SK-N-SH (cell line): Measurements from ENCODE around the gene RNF217. TPM values are rescaled to one million over a fixed set of nuclear protein-coding genes. Genes with fewer than 3 reads are reported as not detected.

ENCODE experiments used
- CTCF ChIA-PET: fragments of 300-600, 350-600 bp; formaldehyde crosslinking; extraction: SDS; loops from one replicate; lab custom pipeline; 2021; lab: Yijun Ruan, JAX
- POLR2A ChIA-PET: fragments of 350-600 bp; sonication (Branson Sonifier 250); formaldehyde crosslinking; extraction: SDS; loops from one replicate; lab custom pipeline; 2020; ENCODE audit warnings: antibody characterized with exemption, inconsistent platforms; lab: Yijun Ruan, JAX
- DNase-seq: peaks from one replicate; pipeline ENCODE4 v3.0.0; 2012
- H2AFZ ChIP-seq: fragments of 200-600 bp; sonication (generic); 2 replicates; pipeline ENCODE4 v1.8.1; 2016; ENCODE audit warnings: antibody characterized with exemption, mild to moderate bottlenecking, low read depth
- H3F3A ChIP-seq: fragments of 200-600 bp; sonication (generic); replicated peaks from 2 replicates; pipeline ENCODE3; 2016; ENCODE audit warnings: antibody characterized with exemption, mild to moderate bottlenecking; ENCODE audit not compliant: insufficient read depth
- H3K27ac ChIP-seq, 2 experiments: fragments of 200-500 bp in 1 of 2; fragments of 200-600 bp in 1 of 2; sonication (Bioruptor generic) in 1 of 2; sonication (generic), shearing (Covaris generic) in 1 of 2; 2 replicates each; pipeline versions ENCODE4 v1.5.1 to v1.6.1; 2014 to 2016; ENCODE audit warnings: low read depth in 2 of 2, inconsistent platforms in 1 of 2, low read length in 1 of 2, mild to moderate bottlenecking in 1 of 2, mixed read lengths in 1 of 2
- H3K27me3 ChIP-seq: fragments of 200-600 bp; sonication (generic), shearing (Covaris generic); 2 replicates; pipeline ENCODE4 v1.6.1; 2016; ENCODE audit warnings: mixed run types; ENCODE audit not compliant: insufficient read depth
- H3K36me3 ChIP-seq, 2 experiments: fragments of 200-500 bp in 1 of 2; fragments of 200-600 bp in 1 of 2; sonication (Bioruptor generic) in 1 of 2; sonication (generic) in 1 of 2; replicated peaks in 1 of 2; 2 replicates each; pipeline versions ENCODE3 to v1.5.1; 2014 to 2016; ENCODE audit warnings: low read length in 1 of 2, mild to moderate bottlenecking in 1 of 2; ENCODE audit not compliant: insufficient read depth in 2 of 2, control insufficient read depth in 1 of 2
- H3K4me1 ChIP-seq, 2 experiments: fragments of 200-500 bp in 1 of 2; fragments of 200-600 bp in 1 of 2; sonication (Bioruptor generic) in 1 of 2; sonication (generic), shearing (Covaris generic) in 1 of 2; 2 replicates each; pipeline versions ENCODE4 v1.5.1 to v1.6.1; 2014 to 2016; ENCODE audit warnings: low read depth in 1 of 2, low read length in 1 of 2, mixed run types in 1 of 2; ENCODE audit not compliant: insufficient read depth in 2 of 2, control insufficient read depth in 1 of 2
- H3K4me2 ChIP-seq: fragments of 200-600 bp; sonication (generic), shearing (Covaris generic); 2 replicates; pipeline ENCODE4 v1.6.1; 2017; ENCODE audit warnings: mixed run types
- H3K4me3 ChIP-seq, 2 experiments: fragments of 200-500 bp in 1 of 2; fragments of 200-600 bp in 1 of 2; sonication (Bioruptor generic) in 1 of 2; sonication (generic), shearing (Covaris generic) in 1 of 2; 2 replicates each; pipeline versions ENCODE4 v1.5.1 to v1.8.1; 2014 to 2016; ENCODE audit warnings: low read depth in 2 of 2, inconsistent platforms in 1 of 2, low read length in 1 of 2, mild to moderate bottlenecking in 1 of 2, mixed read lengths in 1 of 2, moderate library complexity in 1 of 2
- H3K79me2 ChIP-seq: fragments of 200-600 bp; sonication (generic); 2 replicates; pipeline ENCODE4 v1.8.1; 2017; ENCODE audit warnings: mild to moderate bottlenecking; ENCODE audit not compliant: insufficient read depth
- H3K9ac ChIP-seq: fragments of 200-600 bp; sonication (generic); 2 replicates; pipeline ENCODE4 v1.6.1; 2017; ENCODE audit warnings: mixed run types
- H3K9me2 ChIP-seq: fragments of 200-600 bp; sonication (generic); 2 replicates; pipeline ENCODE4 v1.6.1; 2017; ENCODE audit warnings: mixed run types
- H3K9me3 ChIP-seq: fragments of 200-600 bp; sonication (generic); 2 replicates; pipeline ENCODE4 v1.6.1; 2017; ENCODE audit warnings: mixed run types, mild to moderate bottlenecking, moderate library complexity
- H4K20me1 ChIP-seq: fragments of 200-600 bp; sonication (generic); 2 replicates; pipeline ENCODE4 v1.6.1; 2017; ENCODE audit warnings: mild to moderate bottlenecking, mixed run types; ENCODE audit not compliant: insufficient read depth
- CHD2 ChIP-seq: fragments of 150-350 bp; IDR thresholded peaks from 2 replicates; pipeline ENCODE4 v1.6.1; 2018; ENCODE audit warnings: low read length; ENCODE audit not compliant: partially characterized antibody
- ELF1 ChIP-seq: IDR thresholded peaks from 2 replicates; pipeline ENCODE4 v1.4.0; 2012
- EP300 ChIP-seq, 2 experiments: IDR thresholded peaks; 2 replicates each; pipeline versions ENCODE4 v1.4.0 to v1.6.1; 2012; ENCODE audit warnings: borderline replicate concordance in 1 of 2, low read depth in 1 of 2, low read length in 1 of 2
- EZH2phosphoT487 ChIP-seq: fragments of 200-600 bp; sonication (generic); IDR thresholded peaks from 2 replicates; pipeline ENCODE4 v1.6.1; 2017; ENCODE audit warnings: low read depth, mixed run types, mild to moderate bottlenecking, antibody characterized with exemption, moderate library complexity, borderline replicate concordance
- FOSL2 ChIP-seq: IDR thresholded peaks from 2 replicates; pipeline ENCODE4 v1.4.0; 2012; ENCODE audit warnings: low read depth, mild to moderate bottlenecking, moderate library complexity, borderline replicate concordance
- FOXM1 ChIP-seq: IDR thresholded peaks from 2 replicates; pipeline ENCODE4 v1.4.0; 2012; ENCODE audit warnings: low read depth, mild to moderate bottlenecking
- GABPA ChIP-seq: IDR thresholded peaks from 2 replicates; pipeline ENCODE4 v1.4.0; 2012; ENCODE audit warnings: low read depth, mild to moderate bottlenecking
- GATA2 ChIP-seq: sonication (generic); formaldehyde crosslinking; IDR thresholded peaks from 2 replicates; pipeline ENCODE4 v1.5.0; 2020; ENCODE audit warnings: mild to moderate bottlenecking, missing genetic modification reagents
- JUND ChIP-seq: IDR thresholded peaks from 2 replicates; pipeline ENCODE4 v1.4.0; 2012
- MEF2A ChIP-seq: IDR thresholded peaks from 2 replicates; pipeline ENCODE4 v1.4.0; 2012; ENCODE audit warnings: low read depth, borderline replicate concordance
- POLR2AphosphoS5 ChIP-seq: IDR thresholded peaks from 2 replicates; pipeline ENCODE4 v1.6.1; 2012; ENCODE audit warnings: low read depth, low read length
- RAD21 ChIP-seq: IDR thresholded peaks from 2 replicates; pipeline ENCODE4 v1.6.1; 2012; ENCODE audit warnings: mild to moderate bottlenecking, low read length
- TAF1 ChIP-seq: IDR thresholded peaks from 2 replicates; pipeline ENCODE4 v1.6.1; 2012; ENCODE audit warnings: low read depth, mild to moderate bottlenecking, low read length, moderate library complexity, borderline replicate concordance
- TEAD4 ChIP-seq: IDR thresholded peaks from 2 replicates; pipeline ENCODE4 v1.4.0; 2012; ENCODE audit warnings: mild to moderate bottlenecking, borderline replicate concordance; ENCODE audit not compliant: insufficient read depth
- polyA plus RNA-seq, 3 experiments: library from polyadenylated mRNA; depleted of rRNA; stranded (reverse); fragments of >200 nt; gene quantifications; 2 replicates each; pipeline ENCODE4 v1.2.3, GENCODE V29; 2012
- TF ChIP-seq, protein P1 (sequence below): fragments of 200-600 bp; sonication (generic); IDR thresholded peaks from 2 replicates; pipeline ENCODE4 v1.6.1; 2017; ENCODE audit warnings: antibody characterized with exemption, mild to moderate bottlenecking, moderate library complexity
- TF ChIP-seq, protein P2 (sequence below): fragments of 150-350 bp; IDR thresholded peaks from 2 replicates; pipeline ENCODE4 v1.6.1; 2016; ENCODE audit warnings: mild to moderate bottlenecking, low read depth, low read length
- TF ChIP-seq, protein P3 (sequence below): IDR thresholded peaks from 2 replicates; pipeline ENCODE4 v1.4.0; 2012; ENCODE audit warnings: low read depth
- TF ChIP-seq, protein P4 (sequence below): IDR thresholded peaks from 2 replicates; pipeline ENCODE4 v1.6.1; 2012; ENCODE audit warnings: mild to moderate bottlenecking, low read depth, low read length, moderate library complexity
- TF ChIP-seq, protein P5 (sequence below): IDR thresholded peaks from 2 replicates; pipeline ENCODE4 v1.4.0; 2012; ENCODE audit warnings: low read depth, borderline replicate concordance
- TF ChIP-seq, protein P6 (sequence below): IDR thresholded peaks from 2 replicates; pipeline ENCODE4 v1.4.0; 2012; ENCODE audit warnings: low read depth, borderline replicate concordance

The RNF217 gene
- polyA plus RNA-seq, 1 of the 3 experiments (the other 2 are of a cell fraction) = 0.28 TPM

DNA sequence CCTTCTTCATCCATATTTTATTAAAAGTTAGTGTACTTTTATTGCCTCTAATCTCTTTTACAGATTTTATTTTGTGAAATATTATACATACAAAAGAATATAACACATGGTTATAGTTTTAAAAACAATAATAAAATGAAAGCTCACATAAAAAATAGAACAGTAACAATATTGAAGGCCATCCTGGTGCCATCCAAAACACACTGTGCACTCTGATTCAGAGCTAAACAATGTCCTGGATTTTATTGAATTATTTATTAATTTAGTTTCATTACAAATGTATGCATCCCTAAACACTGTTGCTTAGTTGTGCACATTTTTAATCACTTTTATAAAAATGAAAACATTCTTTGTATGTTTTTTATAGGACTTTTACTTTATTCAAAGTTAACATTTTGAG lies 32.9 kb downstream of the RNF217 start:
- H3K9ac ChIP-seq = no peak overlapping the region
- no peak for DNase-seq

More for the DNA sequence above, 32.9 kb downstream of the RNF217 start:
- H2AFZ ChIP-seq = peak overlapping the region; percentile 17; the same call in 1 of the 2 replicates
- H3K4me3 ChIP-seq = no peak overlapping the region
- ChIA-PET POLR2A (no interaction called here), CTCF (no interaction called here)
- H3F3A ChIP-seq = no peaks in the 10 kb centered on the region
- H3K9me2 ChIP-seq = no peaks in the 10 kb centered on the region
- H3K27ac ChIP-seq = no peak overlapping the region
- no peaks in the 10 kb centered on the region for H3K79me2 ChIP-seq
- TF ChIP-seq MEF2A (no peak), POLR2AphosphoS5 (no peak), JUND (no peak), FOSL2 (no peak), GABPA (no peak), TAF1 (no peak), RAD21 (no peak), EP300 (IDR thresholded peaks at IDR 0.05; ENCODE audit: borderline replicate concordance in 1 of 2, low read depth in 1 of 2, low read length in 1 of 2) (no peak), ELF1 (no peak), CHD2 (no peak), TEAD4 (no peak), FOXM1 (no peak), EZH2phosphoT487 (no peak), GATA2 (CRISPR knock-in tag) (no peak)
- TF ChIP-seq, protein P1, sequence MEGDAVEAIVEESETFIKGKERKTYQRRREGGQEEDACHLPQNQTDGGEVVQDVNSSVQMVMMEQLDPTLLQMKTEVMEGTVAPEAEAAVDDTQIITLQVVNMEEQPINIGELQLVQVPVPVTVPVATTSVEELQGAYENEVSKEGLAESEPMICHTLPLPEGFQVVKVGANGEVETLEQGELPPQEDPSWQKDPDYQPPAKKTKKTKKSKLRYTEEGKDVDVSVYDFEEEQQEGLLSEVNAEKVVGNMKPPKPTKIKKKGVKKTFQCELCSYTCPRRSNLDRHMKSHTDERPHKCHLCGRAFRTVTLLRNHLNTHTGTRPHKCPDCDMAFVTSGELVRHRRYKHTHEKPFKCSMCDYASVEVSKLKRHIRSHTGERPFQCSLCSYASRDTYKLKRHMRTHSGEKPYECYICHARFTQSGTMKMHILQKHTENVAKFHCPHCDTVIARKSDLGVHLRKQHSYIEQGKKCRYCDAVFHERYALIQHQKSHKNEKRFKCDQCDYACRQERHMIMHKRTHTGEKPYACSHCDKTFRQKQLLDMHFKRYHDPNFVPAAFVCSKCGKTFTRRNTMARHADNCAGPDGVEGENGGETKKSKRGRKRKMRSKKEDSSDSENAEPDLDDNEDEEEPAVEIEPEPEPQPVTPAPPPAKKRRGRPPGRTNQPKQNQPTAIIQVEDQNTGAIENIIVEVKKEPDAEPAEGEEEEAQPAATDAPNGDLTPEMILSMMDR = no peak
- TF ChIP-seq, protein P2, sequence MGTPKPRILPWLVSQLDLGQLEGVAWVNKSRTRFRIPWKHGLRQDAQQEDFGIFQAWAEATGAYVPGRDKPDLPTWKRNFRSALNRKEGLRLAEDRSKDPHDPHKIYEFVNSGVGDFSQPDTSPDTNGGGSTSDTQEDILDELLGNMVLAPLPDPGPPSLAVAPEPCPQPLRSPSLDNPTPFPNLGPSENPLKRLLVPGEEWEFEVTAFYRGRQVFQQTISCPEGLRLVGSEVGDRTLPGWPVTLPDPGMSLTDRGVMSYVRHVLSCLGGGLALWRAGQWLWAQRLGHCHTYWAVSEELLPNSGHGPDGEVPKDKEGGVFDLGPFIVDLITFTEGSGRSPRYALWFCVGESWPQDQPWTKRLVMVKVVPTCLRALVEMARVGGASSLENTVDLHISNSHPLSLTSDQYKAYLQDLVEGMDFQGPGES = no peak
- TF ChIP-seq, protein P3, sequence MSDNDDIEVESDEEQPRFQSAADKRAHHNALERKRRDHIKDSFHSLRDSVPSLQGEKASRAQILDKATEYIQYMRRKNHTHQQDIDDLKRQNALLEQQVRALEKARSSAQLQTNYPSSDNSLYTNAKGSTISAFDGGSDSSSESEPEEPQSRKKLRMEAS = no peak
- TF ChIP-seq, protein P4, sequence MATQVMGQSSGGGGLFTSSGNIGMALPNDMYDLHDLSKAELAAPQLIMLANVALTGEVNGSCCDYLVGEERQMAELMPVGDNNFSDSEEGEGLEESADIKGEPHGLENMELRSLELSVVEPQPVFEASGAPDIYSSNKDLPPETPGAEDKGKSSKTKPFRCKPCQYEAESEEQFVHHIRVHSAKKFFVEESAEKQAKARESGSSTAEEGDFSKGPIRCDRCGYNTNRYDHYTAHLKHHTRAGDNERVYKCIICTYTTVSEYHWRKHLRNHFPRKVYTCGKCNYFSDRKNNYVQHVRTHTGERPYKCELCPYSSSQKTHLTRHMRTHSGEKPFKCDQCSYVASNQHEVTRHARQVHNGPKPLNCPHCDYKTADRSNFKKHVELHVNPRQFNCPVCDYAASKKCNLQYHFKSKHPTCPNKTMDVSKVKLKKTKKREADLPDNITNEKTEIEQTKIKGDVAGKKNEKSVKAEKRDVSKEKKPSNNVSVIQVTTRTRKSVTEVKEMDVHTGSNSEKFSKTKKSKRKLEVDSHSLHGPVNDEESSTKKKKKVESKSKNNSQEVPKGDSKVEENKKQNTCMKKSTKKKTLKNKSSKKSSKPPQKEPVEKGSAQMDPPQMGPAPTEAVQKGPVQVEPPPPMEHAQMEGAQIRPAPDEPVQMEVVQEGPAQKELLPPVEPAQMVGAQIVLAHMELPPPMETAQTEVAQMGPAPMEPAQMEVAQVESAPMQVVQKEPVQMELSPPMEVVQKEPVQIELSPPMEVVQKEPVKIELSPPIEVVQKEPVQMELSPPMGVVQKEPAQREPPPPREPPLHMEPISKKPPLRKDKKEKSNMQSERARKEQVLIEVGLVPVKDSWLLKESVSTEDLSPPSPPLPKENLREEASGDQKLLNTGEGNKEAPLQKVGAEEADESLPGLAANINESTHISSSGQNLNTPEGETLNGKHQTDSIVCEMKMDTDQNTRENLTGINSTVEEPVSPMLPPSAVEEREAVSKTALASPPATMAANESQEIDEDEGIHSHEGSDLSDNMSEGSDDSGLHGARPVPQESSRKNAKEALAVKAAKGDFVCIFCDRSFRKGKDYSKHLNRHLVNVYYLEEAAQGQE = no peak
- TF ChIP-seq, protein P5, sequence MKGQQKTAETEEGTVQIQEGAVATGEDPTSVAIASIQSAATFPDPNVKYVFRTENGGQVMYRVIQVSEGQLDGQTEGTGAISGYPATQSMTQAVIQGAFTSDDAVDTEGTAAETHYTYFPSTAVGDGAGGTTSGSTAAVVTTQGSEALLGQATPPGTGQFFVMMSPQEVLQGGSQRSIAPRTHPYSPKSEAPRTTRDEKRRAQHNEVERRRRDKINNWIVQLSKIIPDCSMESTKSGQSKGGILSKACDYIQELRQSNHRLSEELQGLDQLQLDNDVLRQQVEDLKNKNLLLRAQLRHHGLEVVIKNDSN = no peak
- TF ChIP-seq, protein P6, sequence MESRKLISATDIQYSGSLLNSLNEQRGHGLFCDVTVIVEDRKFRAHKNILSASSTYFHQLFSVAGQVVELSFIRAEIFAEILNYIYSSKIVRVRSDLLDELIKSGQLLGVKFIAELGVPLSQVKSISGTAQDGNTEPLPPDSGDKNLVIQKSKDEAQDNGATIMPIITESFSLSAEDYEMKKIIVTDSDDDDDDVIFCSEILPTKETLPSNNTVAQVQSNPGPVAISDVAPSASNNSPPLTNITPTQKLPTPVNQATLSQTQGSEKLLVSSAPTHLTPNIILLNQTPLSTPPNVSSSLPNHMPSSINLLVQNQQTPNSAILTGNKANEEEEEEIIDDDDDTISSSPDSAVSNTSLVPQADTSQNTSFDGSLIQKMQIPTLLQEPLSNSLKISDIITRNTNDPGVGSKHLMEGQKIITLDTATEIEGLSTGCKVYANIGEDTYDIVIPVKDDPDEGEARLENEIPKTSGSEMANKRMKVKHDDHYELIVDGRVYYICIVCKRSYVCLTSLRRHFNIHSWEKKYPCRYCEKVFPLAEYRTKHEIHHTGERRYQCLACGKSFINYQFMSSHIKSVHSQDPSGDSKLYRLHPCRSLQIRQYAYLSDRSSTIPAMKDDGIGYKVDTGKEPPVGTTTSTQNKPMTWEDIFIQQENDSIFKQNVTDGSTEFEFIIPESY = no peak
- H3K4me2 ChIP-seq = no peak overlapping the region
- H3K9me3 ChIP-seq = no peaks in the 10 kb centered on the region
- no peaks in the 10 kb centered on the region for H4K20me1 ChIP-seq
- peaks cover 0 to 4% of the 10 kb centered on the region in 2 experiments; a peak in 1 of 4 replicates for H3K4me1 ChIP-seq
- H3K36me3 ChIP-seq = no peaks in the 10 kb centered on the region
- no peaks in the 10 kb centered on the region for H3K27me3 ChIP-seq
